Mesenchymal stem cell (in vitro differentiated cells and primary cell): Measurements from ENCODE around the gene AQP10.
"Not testable (repeated sequence)": the region's sequence is repeated elsewhere in the genome, so short reads cannot be mapped to it uniquely, and the experiment has no call there.

ENCODE experiments used
- DNase-seq: peaks from one replicate; pipeline ENCODE4 v3.0.0-alpha.2; 2013
- H2AFZ ChIP-seq: one replicate; pipeline ENCODE4 v1.6.1; 2013; ENCODE audit warnings: low read depth, mild to moderate bottlenecking, control low read depth, inconsistent platforms, low read length, moderate library complexity
- H2AK5ac ChIP-seq: 2 replicates; pipeline ENCODE4 v1.6.1; 2013; ENCODE audit warnings: low read length, moderate library complexity, mild to moderate bottlenecking, inconsistent platforms; ENCODE audit not compliant: severe bottlenecking
- H2BK120ac ChIP-seq: one replicate; pipeline ENCODE4 v1.6.1; 2013; ENCODE audit warnings: low read depth, mild to moderate bottlenecking, inconsistent platforms, low read length, moderate library complexity
- H2BK12ac ChIP-seq, 2 experiments: one replicate each; pipeline ENCODE4 v1.6.1; 2013; ENCODE audit warnings: inconsistent platforms in 2 of 2, low read length in 2 of 2, mild to moderate bottlenecking in 2 of 2, moderate library complexity in 2 of 2, control low read depth in 1 of 2
- H2BK15ac ChIP-seq: one replicate; pipeline ENCODE4 v1.6.1; 2013; ENCODE audit warnings: mild to moderate bottlenecking, low read depth, inconsistent platforms; ENCODE audit not compliant: poor library complexity, severe bottlenecking
- H2BK5ac ChIP-seq: 2 replicates; pipeline ENCODE4 v1.6.1; 2013; ENCODE audit warnings: low read depth, mild to moderate bottlenecking, low read length, control low read depth, inconsistent platforms; ENCODE audit not compliant: poor library complexity, severe bottlenecking
- H3K14ac ChIP-seq, 2 experiments: one replicate each; pipeline ENCODE4 v1.6.1; 2013; ENCODE audit warnings: inconsistent platforms in 2 of 2, low read length in 2 of 2, control low read depth in 1 of 2, mild to moderate bottlenecking in 1 of 2, moderate library complexity in 1 of 2
- H3K18ac ChIP-seq, 2 experiments: one replicate each; pipeline ENCODE4 v1.6.1; 2013; ENCODE audit warnings: inconsistent platforms in 2 of 2, low read length in 2 of 2, control low read depth in 1 of 2, low read depth in 1 of 2, mild to moderate bottlenecking in 1 of 2
- H3K23ac ChIP-seq, 2 experiments: one replicate each; pipeline ENCODE4 v1.6.1; 2013; ENCODE audit warnings: inconsistent platforms in 2 of 2, low read length in 2 of 2, mild to moderate bottlenecking in 2 of 2, moderate library complexity in 2 of 2, control low read depth in 1 of 2
- H3K27ac ChIP-seq: 2 replicates; pipeline ENCODE4 v1.5.1; 2013; ENCODE audit warnings: mild to moderate bottlenecking, moderate library complexity, low read length, control low read depth, inconsistent platforms; ENCODE audit not compliant: poor library complexity, severe bottlenecking
- H3K27me3 ChIP-seq, 2 experiments: 2 replicates each; pipeline versions ENCODE4 v1.6.1 to v1.7.0; 2013; ENCODE audit warnings: low read length in 2 of 2, mild to moderate bottlenecking in 2 of 2, moderate library complexity in 2 of 2, control low read depth in 1 of 2, inconsistent platforms in 1 of 2; ENCODE audit not compliant: control insufficient read depth in 1 of 2, insufficient read depth in 1 of 2
- H3K36me3 ChIP-seq, 2 experiments: 2 replicates each; pipeline versions ENCODE4 v1.6.1 to v1.7.0; 2013; ENCODE audit warnings: low read length in 2 of 2, control low read depth in 1 of 2, inconsistent platforms in 1 of 2, low read depth in 1 of 2, mild to moderate bottlenecking in 1 of 2; ENCODE audit not compliant: insufficient read depth in 2 of 2, control insufficient read depth in 1 of 2
- H3K4ac ChIP-seq, 2 experiments: one replicate each; pipeline ENCODE4 v1.6.1; 2013; ENCODE audit warnings: inconsistent platforms in 2 of 2, low read length in 2 of 2, mild to moderate bottlenecking in 2 of 2, moderate library complexity in 2 of 2, control low read depth in 1 of 2, low read depth in 1 of 2
- H3K4me1 ChIP-seq: 2 replicates; pipeline ENCODE4 v1.6.1; 2013; ENCODE audit warnings: low read depth, low read length, control low read depth; ENCODE audit not compliant: control insufficient read depth, insufficient read depth
- H3K4me2 ChIP-seq: 2 replicates; pipeline ENCODE4 v1.6.1; 2013; ENCODE audit warnings: low read length, mild to moderate bottlenecking, inconsistent platforms; ENCODE audit not compliant: poor library complexity, severe bottlenecking
- H3K4me3 ChIP-seq, 2 experiments: 2 replicates each; pipeline versions ENCODE4 v1.5.1 to v1.7.0; 2013; ENCODE audit warnings: low read length in 2 of 2, mild to moderate bottlenecking in 2 of 2, control low read depth in 1 of 2, low read depth in 1 of 2; ENCODE audit not compliant: insufficient read depth in 1 of 2
- H3K79me1 ChIP-seq: replicated peaks from 2 replicates; pipeline ENCODE4 v1.6.1; 2013; ENCODE audit warnings: mild to moderate bottlenecking, control low read depth, low read length, inconsistent platforms; ENCODE audit not compliant: poor library complexity, severe bottlenecking
- H3K9ac ChIP-seq: 2 replicates; pipeline ENCODE4 v1.7.0; 2013; ENCODE audit warnings: mild to moderate bottlenecking, low read length, moderate library complexity
- H3K9me3 ChIP-seq: 2 replicates; pipeline ENCODE4 v1.7.0; 2013; ENCODE audit warnings: mild to moderate bottlenecking, low read length; ENCODE audit not compliant: control insufficient read depth
- H4K8ac ChIP-seq: one replicate; pipeline ENCODE4 v1.6.1; 2013; ENCODE audit warnings: inconsistent platforms, mild to moderate bottlenecking, low read length, moderate library complexity
- H4K91ac ChIP-seq: one replicate; pipeline ENCODE4 v1.6.1; 2013; ENCODE audit warnings: mild to moderate bottlenecking, low read length, inconsistent platforms
- WGBS: methylation state at CpG from one replicate; pipeline ENCODE4 v1.1.7; 2013; ENCODE audit warnings: mixed read lengths; 5-methylcytosine and 5-hydroxymethylcytosine counted together

The AQP10 gene

GRCh38 chr1:154360881-154361280 lies 40.0 kb downstream of the AQP10 start:
- WGBS, result 91% methylated on average over 2 of the region's 5 CpGs
- H3K27me3 ChIP-seq, H3K4me3 ChIP-seq, H3K4ac ChIP-seq, H3K4me2 ChIP-seq, H3K9me3 ChIP-seq, H2BK15ac ChIP-seq, DNase-seq, H2AK5ac ChIP-seq, H3K36me3 ChIP-seq, H3K18ac ChIP-seq, H3K79me1 ChIP-seq, H3K27ac ChIP-seq, H3K9ac ChIP-seq, H4K8ac ChIP-seq, H4K91ac ChIP-seq, H2AFZ ChIP-seq, H2BK5ac ChIP-seq, H2BK120ac ChIP-seq, H3K14ac ChIP-seq, H3K23ac ChIP-seq, H3K4me1 ChIP-seq, H2BK12ac ChIP-seq: not testable (repeated sequence)

GRCh38 chr1:154361357-154361756 lies 40.5 kb downstream of the AQP10 start:
- Histone ChIP-seq H3K36me3 (no peaks in the 10 kb centered on the region), H3K79me1 (no peaks in the 10 kb centered on the region), H3K27me3 (peaks cover 0 to 3% of the 10 kb centered on the region in 2 experiments), H4K91ac (no peak overlapping the region), H3K9ac (no peak overlapping the region), H2BK12ac (no peak overlapping the region), H2BK15ac (no peak overlapping the region), H2BK5ac (no peak overlapping the region), H2BK120ac (no peak overlapping the region), H3K14ac (no peak overlapping the region), H2AFZ (no peak overlapping the region), H4K8ac (no peak overlapping the region), H3K4me3 (no peak overlapping the region), H3K4me2 (no peak overlapping the region), H3K4me1 (no peaks in the 10 kb centered on the region), H3K9me3 (no peaks in the 10 kb centered on the region), H2AK5ac (no peak overlapping the region), H3K27ac (no peak overlapping the region), H3K18ac (no peak overlapping the region), H3K23ac (no peak overlapping the region), H3K4ac (no peak overlapping the region)
- 81% methylated on average over 3 of the region's 3 CpGs for WGBS
- no peak for DNase-seq

GRCh38 chr1:154371436-154371835 lies 50.5 kb downstream of the AQP10 start:
- DNase-seq, result no peak

GRCh38 chr1:154373777-154374357 lies 53.0 kb downstream of the AQP10 start:
- H2BK15ac ChIP-seq, H3K36me3 ChIP-seq, H3K14ac ChIP-seq, H4K8ac ChIP-seq, H2BK12ac ChIP-seq, H3K4me2 ChIP-seq, H3K18ac ChIP-seq, H2BK120ac ChIP-seq, H2BK5ac ChIP-seq, H3K23ac ChIP-seq, H3K4ac ChIP-seq, H2AK5ac ChIP-seq, H3K27me3 ChIP-seq, H3K4me3 ChIP-seq, H3K4me1 ChIP-seq, H3K27ac ChIP-seq, H3K9me3 ChIP-seq, H3K9ac ChIP-seq, H2AFZ ChIP-seq, DNase-seq, H4K91ac ChIP-seq, H3K79me1 ChIP-seq: not testable (repeated sequence)
- WGBS, result 99% methylated on average over 5 of the region's 7 CpGs

More at GRCh38 chr1:154371436-154371835, 50.5 kb downstream of the AQP10 start:
- Histone ChIP-seq H2AK5ac (no peak overlapping the region), H4K8ac (no peak overlapping the region), H3K36me3 (no peaks in the 10 kb centered on the region), H3K23ac (no peak overlapping the region), H3K4me2 (no peak overlapping the region), H3K79me1 (no peaks in the 10 kb centered on the region), H3K18ac (no peak overlapping the region), H3K14ac (no peak overlapping the region), H3K27ac (no peak overlapping the region), H2BK12ac (no peak overlapping the region), H3K4me3 (no peak overlapping the region), H3K4ac (no peak overlapping the region), H3K9me3 (no peaks in the 10 kb centered on the region), H2AFZ (no peak overlapping the region), H2BK120ac (no peak overlapping the region), H3K9ac (no peak overlapping the region), H3K4me1 (no peaks in the 10 kb centered on the region), H4K91ac (no peak overlapping the region), H3K27me3 (no peaks in the 10 kb centered on the region), H2BK5ac (no peak overlapping the region), H2BK15ac (no peak overlapping the region)
- 95% methylated on average over 6 of the region's 6 CpGs for WGBS
